ENCODE measurements around the gene CAND2.

GRCh38 chr3:12869035-12869621 is 72.6 kb downstream of the CAND2 start:
- TF ChIP-seq, protein P1, sequence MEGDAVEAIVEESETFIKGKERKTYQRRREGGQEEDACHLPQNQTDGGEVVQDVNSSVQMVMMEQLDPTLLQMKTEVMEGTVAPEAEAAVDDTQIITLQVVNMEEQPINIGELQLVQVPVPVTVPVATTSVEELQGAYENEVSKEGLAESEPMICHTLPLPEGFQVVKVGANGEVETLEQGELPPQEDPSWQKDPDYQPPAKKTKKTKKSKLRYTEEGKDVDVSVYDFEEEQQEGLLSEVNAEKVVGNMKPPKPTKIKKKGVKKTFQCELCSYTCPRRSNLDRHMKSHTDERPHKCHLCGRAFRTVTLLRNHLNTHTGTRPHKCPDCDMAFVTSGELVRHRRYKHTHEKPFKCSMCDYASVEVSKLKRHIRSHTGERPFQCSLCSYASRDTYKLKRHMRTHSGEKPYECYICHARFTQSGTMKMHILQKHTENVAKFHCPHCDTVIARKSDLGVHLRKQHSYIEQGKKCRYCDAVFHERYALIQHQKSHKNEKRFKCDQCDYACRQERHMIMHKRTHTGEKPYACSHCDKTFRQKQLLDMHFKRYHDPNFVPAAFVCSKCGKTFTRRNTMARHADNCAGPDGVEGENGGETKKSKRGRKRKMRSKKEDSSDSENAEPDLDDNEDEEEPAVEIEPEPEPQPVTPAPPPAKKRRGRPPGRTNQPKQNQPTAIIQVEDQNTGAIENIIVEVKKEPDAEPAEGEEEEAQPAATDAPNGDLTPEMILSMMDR (IDR thresholded peaks at IDR 0.05): no peak
- TF ChIP-seq POLR2A (IDR thresholded peaks at IDR 0.05; ENCODE audit: low read depth): no peak
- TF ChIP-seq POLR2AphosphoS5 (IDR thresholded peaks at IDR 0.05): no peak
- TF ChIP-seq EP300 (IDR thresholded peaks at IDR 0.05): no peak
